Activated CD4-positive, alpha-beta T cell treated with anti-CD3 and anti-CD28 coated beads, Interleukin-2, amount 50 U/mL, for 24 hours (primary cell): ENCODE measurements around the gene OR6C70.

ENCODE experiments used
- DNase-seq, 2 donors: peaks; one replicate each; pipeline ENCODE4 v3.0.0-alpha.2; 2020; ENCODE audit warnings: low read depth in 1 of 2, low spot score in 1 of 2

OR6C70 gene

DNA sequence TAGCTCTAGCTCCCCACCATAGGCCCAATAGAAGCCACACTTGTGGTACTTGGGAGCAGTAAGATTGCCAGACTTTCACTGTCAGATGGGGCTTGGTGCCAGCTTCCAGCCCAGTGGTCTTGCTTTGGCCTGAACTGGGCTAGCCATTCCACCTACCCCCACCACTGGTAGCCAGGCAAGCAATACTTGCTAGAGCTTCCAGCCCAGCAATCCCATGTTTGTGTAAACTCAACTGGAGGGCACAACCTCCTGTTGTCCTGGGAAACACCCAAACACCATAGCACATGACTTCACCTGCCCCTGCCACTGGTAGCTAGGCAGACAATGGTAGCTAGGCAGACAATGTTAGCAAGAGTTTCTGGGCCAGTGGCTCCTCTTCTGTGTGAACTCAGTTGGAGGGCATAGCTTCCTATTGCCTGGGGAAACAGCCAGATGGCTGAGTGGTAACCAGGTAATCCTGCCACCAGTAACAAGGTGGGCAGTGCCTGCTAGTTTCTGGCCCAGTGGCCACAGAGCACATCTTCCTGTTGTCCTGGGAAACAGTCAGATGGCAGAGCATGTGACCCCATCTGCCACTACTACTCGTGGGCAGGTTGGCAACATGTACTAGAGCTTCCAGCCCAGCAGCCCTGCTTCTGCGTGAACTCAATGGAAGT is 49.5 kb downstream of the OR6C70 start:
- DNase-seq, result no peak
